Psoas muscle (tissue), 8 donors: Measurements from ENCODE around the gene UBE2J2. TPM values are rescaled to one million over a fixed set of nuclear protein-coding genes. Genes with fewer than 3 reads are reported as not detected.

ENCODE experiments used
- ATAC-seq, 4 donors: fragments of 200-7000 bp; cut with Tn5 transposase; one replicate each; pipeline ENCODE4 v1.9.1; 2020; ENCODE audit warnings: moderate library complexity in 3 of 4, mild to moderate bottlenecking in 2 of 4
- DNase-seq, 2 donors: peaks; one replicate each; pipeline ENCODE4 v3.0.0-alpha.2; 2020
- H3K27ac ChIP-seq: fragments of 200-600 bp; one replicate; pipeline ENCODE4 v1.8.0; 2022
- H3K27me3 ChIP-seq, 3 donors: fragments of 200-600 bp in 1 of 3; one replicate each; pipeline versions ENCODE4 v1.6.1 to v1.8.0; 2013 to 2022; ENCODE audit warnings: low read length in 2 of 3, mild to moderate bottlenecking in 2 of 3, moderate library complexity in 1 of 3; ENCODE audit not compliant: insufficient read depth in 3 of 3
- H3K36me3 ChIP-seq, 2 donors: fragments of 200-600 bp in 1 of 2; one replicate each; pipeline versions ENCODE4 v1.6.1 to v1.8.0; 2013 to 2022; ENCODE audit warnings: low read depth in 1 of 2, mild to moderate bottlenecking in 1 of 2, moderate library complexity in 1 of 2; ENCODE audit not compliant: insufficient read depth in 1 of 2
- H3K4me1 ChIP-seq: fragments of 200-600 bp; one replicate; pipeline ENCODE4 v1.8.0; 2022
- H3K4me3 ChIP-seq: fragments of 200-600 bp; one replicate; pipeline ENCODE4 v1.8.0; 2022; ENCODE audit warnings: mild to moderate bottlenecking
- H3K9me3 ChIP-seq: fragments of 200-600 bp; one replicate; pipeline ENCODE4 v1.8.0; 2022
- CTCF ChIP-seq: fragments of 200-600 bp; IDR thresholded peaks from one replicate; pipeline ENCODE4 v1.8.0; 2022; ENCODE audit warnings: antibody characterized with exemption
- WGBS, 3 donors: extraction: QIAGEN DNeasy Blood & Tissue Kit; methylation state at CpG; one replicate each; pipeline versions ENCODE4 v1.1.6 to v1.1.7; 2013; 5-methylcytosine and 5-hydroxymethylcytosine counted together
- intact Hi-C, 2 donors: fragments of 100-400 bp; cut with DNase I; formaldehyde crosslinking; loops; one replicate each; pipeline versions ENCODE4 v1.11.0 to v1.14.2; 2022
- polyA plus RNA-seq, 3 donors: library from polyadenylated mRNA; stranded (reverse); fragments of 200-250 nt; gene quantifications; one replicate each; pipeline ENCODE4 v1.2.3, GENCODE V29; 2013
- total RNA-seq, 4 donors: library from RNA; stranded (reverse); fragmentation: NEBNext Ultra II Directional in 2 of 4; extraction: Animal tissue kit (Norgen Biotek cat#: 25700) in 2 of 4; gene quantifications; one replicate each; pipeline versions ENCODE4 v1.2.1 to v1.2.4, GENCODE V29; 2021 to 2023
- donor health status: healthy with polysubstance abuse.
- donor health status: DM: no; HTN: no; CAD: no; lungs with moderate emphysema.
- donor health status: Bipolar disorder and iron deficiency.
- donor health status: healthy.
- donor health status: DM: yes; HTN: yes; CAD: no.
- donor health status: DM: no; HTN: no; CAD: no.
- donor health status: DM: no; HTN: no; CAD: no.
- donor health status: DM: yes; HTN: yes; CAD: no.

Gene UBE2J2
- total and polyA plus RNA-seq, 7 donors, result 36.8 to 80.9 (median 44.9) TPM

GRCh38 chr1:1320666-1321448, 47.2 kb upstream of the UBE2J2 start:
- Histone ChIP-seq H3K27ac (peak overlapping the region; percentile 30), H3K36me3 (peaks cover 0 to 42% of the 10 kb centered on the region in 2 donors), H3K4me1 (peaks cover 56% of the 10 kb centered on the region), H3K4me3 (no peak overlapping the region), H3K27me3 (no peaks in the 10 kb centered on the region), H3K9me3 (no peaks in the 10 kb centered on the region)
- WGBS, 3 donors, result 61 to 64% (median 61%) methylated on average over 23 of the region's 23 CpGs
- no peak for TF ChIP-seq CTCF
- ATAC-seq, result no peak
- intact Hi-C loops, result no loop called here
- no peak for DNase-seq

- DNase-seq (no peak), ATAC-seq (no peak)
- Histone ChIP-seq H3K9me3 (no peaks in the 10 kb centered on the region), H3K4me1 (peaks cover 50% of the 10 kb centered on the region), H3K4me3 (no peak overlapping the region), H3K27ac (no peak overlapping the region), H3K36me3 (peaks cover under 1 to 51% of the 10 kb centered on the region in 2 donors), H3K27me3 (no peaks in the 10 kb centered on the region)
- 87 to 91% (median 91%) methylated on average over 13 of the region's 13 CpGs for WGBS, 3 donors
- intact Hi-C loops, result no loop called here
- TF ChIP-seq CTCF, result no peak
Observed at GRCh38 chr1:1319646-1319941, 45.9 kb upstream of the UBE2J2 start.

- peak overlapping the region; percentile 67 for H3K27ac ChIP-seq
- no peak for ATAC-seq
Observed at GRCh38 chr1:1318777-1319645, 45.4 kb upstream of the UBE2J2 start.

GRCh38 chr1:1318131-1318652, 44.5 kb upstream of the UBE2J2 start:
- H3K4me1 ChIP-seq, result peaks cover 46% of the 10 kb centered on the region
- WGBS, 3 donors, result 34 to 44% (median 39%) methylated on average over 9 of the region's 9 CpGs

More at GRCh38 chr1:1318777-1319645, 45.4 kb upstream of the UBE2J2 start:
- TF ChIP-seq CTCF, result no peak
- Histone ChIP-seq H3K9me3 (no peaks in the 10 kb centered on the region), H3K4me3 (no peak overlapping the region), H3K4me1 (peaks cover 50% of the 10 kb centered on the region), H3K27me3 (no peaks in the 10 kb centered on the region), H3K36me3 (peaks cover 4 to 57% of the 10 kb centered on the region in 2 donors)
- WGBS, 3 donors, result 83 to 89% (median 83%) methylated on average over 36 of the region's 36 CpGs
- DNase-seq, result no peak
- intact Hi-C loops, result no loop called here

More at GRCh38 chr1:1318131-1318652, 44.5 kb upstream of the UBE2J2 start:
- ATAC-seq (peak; percentile 78 to 91 (median 86)), DNase-seq (peak; percentile 88 to 91)
- Histone ChIP-seq H3K36me3 (peaks cover 7 to 65% of the 10 kb centered on the region in 2 donors), H3K4me3 (no peak overlapping the region), H3K9me3 (no peaks in the 10 kb centered on the region), H3K27ac (peak overlapping the region; percentile 67), H3K27me3 (no peaks in the 10 kb centered on the region)
- intact Hi-C loops, result no loop called here
- TF ChIP-seq CTCF, result no peak
